ENCODE results near the gene DCUN1D5. TPM values are rescaled to one million over a fixed set of nuclear protein-coding genes. Genes with fewer than 3 reads are reported as not detected.

DCUN1D5 gene
- total RNA-seq, 2 donors from 2014 or later = 47.0 to 51.5 TPM

GRCh38 chr11:103112364-103112763 is 20.4 kb upstream of the DCUN1D5 start:
- Mint-ChIP-seq H3K4me3 (no peak overlapping the region), H3K27me3 (ENCODE audit: insufficient read depth) (no peaks in the 10 kb centered on the region), H3K9me3 (no peaks in the 10 kb centered on the region), H3K4me1 (peaks cover 3% of the 10 kb centered on the region), H3K27ac (no peak overlapping the region), H3K36me3 (ENCODE audit: low read depth) (peaks cover 13% of the 10 kb centered on the region)
- no peak for TF ChIP-seq CTCF (conservative IDR thresholded peaks at IDR 0.05)
- Histone ChIP-seq H3K27ac (ENCODE audit: low read depth, low read length) (no peak overlapping the region), H3K27me3 (ENCODE audit: control insufficient read depth, insufficient read depth, low read length, poor library complexity, severe bottlenecking) (no peaks in the 10 kb centered on the region), H3K36me3 (ENCODE audit: control insufficient read depth, insufficient read depth, low read length) (peaks cover 20% of the 10 kb centered on the region), H3K4me3 (ENCODE audit: low read length) (peak overlapping the region; percentile 61), H3K9me3 (ENCODE audit: control insufficient read depth, low read length) (peaks cover 5% of the 10 kb centered on the region), H3K4me1 (ENCODE audit: control insufficient read depth, insufficient read depth, low read length) (peaks cover 2% of the 10 kb centered on the region), H3K9ac (ENCODE audit: extremely low read depth, low read length, poor library complexity, severe bottlenecking) (no peak overlapping the region)
- WGBS, 2 experiments (ENCODE audit: insufficient coverage in 1 of 2, insufficient read length in 1 of 2) = 83 to 92% methylated on average over 1 of the region's 1 CpG
- no peak for DNase-seq

GRCh38 chr11:103111400-103111799 is 19.4 kb upstream of the DCUN1D5 start:
- H3K27me3 Mint-ChIP-seq (ENCODE audit: insufficient read depth) = no peaks in the 10 kb centered on the region
- no peak for DNase-seq
- H3K9me3 Mint-ChIP-seq = no peaks in the 10 kb centered on the region
- no peak overlapping the region for H3K27ac Mint-ChIP-seq
- Histone ChIP-seq H3K4me3 (ENCODE audit: low read length) (peak overlapping the region; percentile 61), H3K36me3 (ENCODE audit: control insufficient read depth, insufficient read depth, low read length) (peaks cover 20% of the 10 kb centered on the region), H3K9ac (ENCODE audit: extremely low read depth, low read length, poor library complexity, severe bottlenecking) (no peak overlapping the region), H3K27me3 (ENCODE audit: control insufficient read depth, insufficient read depth, low read length, poor library complexity, severe bottlenecking) (no peaks in the 10 kb centered on the region), H3K9me3 (ENCODE audit: control insufficient read depth, low read length) (peaks cover 5% of the 10 kb centered on the region), H3K27ac (ENCODE audit: low read depth, low read length) (no peak overlapping the region), H3K4me1 (ENCODE audit: control insufficient read depth, insufficient read depth, low read length) (peaks cover 2% of the 10 kb centered on the region)
- peaks cover 3% of the 10 kb centered on the region for H3K4me1 Mint-ChIP-seq
- H3K36me3 Mint-ChIP-seq (ENCODE audit: low read depth) = peaks cover 13% of the 10 kb centered on the region
- 79 to 89% methylated on average over 2 to 5 of the region's 5 CpGs for WGBS, 2 experiments (ENCODE audit: insufficient coverage in 1 of 2, insufficient read length in 1 of 2)
- TF ChIP-seq CTCF (conservative IDR thresholded peaks at IDR 0.05) = no peak
- H3K4me3 Mint-ChIP-seq = no peak overlapping the region

DNA sequence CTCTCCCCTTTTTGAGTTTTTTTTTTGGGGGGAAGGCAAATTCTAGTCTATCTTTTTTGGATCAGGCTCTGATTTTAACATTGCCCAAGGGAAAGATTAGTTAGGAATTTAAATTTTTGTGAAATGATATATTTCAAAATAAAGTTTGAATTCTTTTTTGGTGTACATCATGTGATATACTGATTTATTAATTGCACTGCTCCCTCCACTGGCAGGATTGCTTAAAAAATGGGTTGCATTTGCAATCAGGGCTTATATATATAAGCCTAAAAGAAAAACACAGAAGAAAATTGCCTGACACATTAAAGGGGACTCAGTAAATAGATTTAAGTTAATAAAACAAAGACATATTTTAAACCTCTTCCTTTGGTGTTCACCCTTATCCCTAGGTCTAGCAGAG is 18.4 kb upstream of the DCUN1D5 start:
- Histone ChIP-seq H3K27ac (ENCODE audit: low read depth, low read length) (no peak overlapping the region), H3K27me3 (ENCODE audit: control insufficient read depth, insufficient read depth, low read length, poor library complexity, severe bottlenecking) (no peaks in the 10 kb centered on the region), H3K4me1 (ENCODE audit: control insufficient read depth, insufficient read depth, low read length) (peaks cover 2% of the 10 kb centered on the region), H3K36me3 (ENCODE audit: control insufficient read depth, insufficient read depth, low read length) (peaks cover 15% of the 10 kb centered on the region), H3K4me3 (ENCODE audit: low read length) (peak overlapping the region; percentile 99), H3K9me3 (ENCODE audit: control insufficient read depth, low read length) (peaks cover 5% of the 10 kb centered on the region), H3K9ac (ENCODE audit: extremely low read depth, low read length, poor library complexity, severe bottlenecking) (peak overlapping the region; percentile 80)
- DNase-seq = no peak
- no peak overlapping the region for H3K27ac Mint-ChIP-seq
- H3K9me3 Mint-ChIP-seq = no peaks in the 10 kb centered on the region
- H3K4me1 Mint-ChIP-seq = peaks cover 3% of the 10 kb centered on the region
- no peak for TF ChIP-seq CTCF (conservative IDR thresholded peaks at IDR 0.05)
- peaks cover 13% of the 10 kb centered on the region for H3K36me3 Mint-ChIP-seq (ENCODE audit: low read depth)
- no peaks in the 10 kb centered on the region for H3K27me3 Mint-ChIP-seq (ENCODE audit: insufficient read depth)
- peak overlapping the region; percentile 82 for H3K4me3 Mint-ChIP-seq

Measured in endodermal cell (in vitro differentiated cells).